Prostate gland (tissue), 2 donors: ENCODE measurements around the gene ZEB2.

Experiments
- POLR2A ChIP-seq: fragments of 450-650 bp; IDR thresholded peaks from one replicate; pipeline ENCODE4 v1.6.1; 2016; ENCODE audit warnings: antibody characterized with exemption, mild to moderate bottlenecking
- POLR2AphosphoS5 ChIP-seq: sonication (generic); formaldehyde crosslinking; IDR thresholded peaks from one replicate; pipeline ENCODE4 v1.6.1; 2017; ENCODE audit warnings: antibody characterized with exemption
- TF ChIP-seq, protein P1 (sequence below), 4 experiments: fragments of 200-600 bp in 2 of 4; fragments of 450-650 bp in 2 of 4; sonication (generic) in 2 of 4; IDR thresholded peaks; 1 replicate in 3 of 4; 2 replicates in 1 of 4; pipeline ENCODE4 v1.5.1; 2016 to 2019; ENCODE audit warnings: antibody characterized with exemption in 4 of 4, mild to moderate bottlenecking in 2 of 4, moderate library complexity in 2 of 4

DNA sequence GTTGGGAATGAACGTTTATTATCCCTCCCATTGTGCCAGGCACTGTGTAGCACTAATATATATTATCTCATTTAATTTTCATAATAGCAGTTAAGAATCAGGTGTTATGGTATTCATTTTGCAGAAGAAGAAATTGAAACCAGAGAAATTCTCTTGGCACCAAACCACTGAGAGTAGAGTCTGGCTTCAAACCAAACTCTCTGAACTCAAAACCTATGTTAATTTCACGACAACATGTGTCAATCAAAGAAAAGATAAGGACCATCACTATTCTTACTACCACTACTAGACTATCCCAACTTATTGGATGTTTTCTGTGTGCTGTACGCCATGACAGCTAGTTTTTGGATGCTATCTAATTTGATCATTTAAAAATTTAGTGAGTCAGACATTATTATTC is 24.1 kb upstream of the ZEB2 start:
- TF ChIP-seq POLR2A (no peak), POLR2AphosphoS5 (no peak)
- TF ChIP-seq, protein P1, sequence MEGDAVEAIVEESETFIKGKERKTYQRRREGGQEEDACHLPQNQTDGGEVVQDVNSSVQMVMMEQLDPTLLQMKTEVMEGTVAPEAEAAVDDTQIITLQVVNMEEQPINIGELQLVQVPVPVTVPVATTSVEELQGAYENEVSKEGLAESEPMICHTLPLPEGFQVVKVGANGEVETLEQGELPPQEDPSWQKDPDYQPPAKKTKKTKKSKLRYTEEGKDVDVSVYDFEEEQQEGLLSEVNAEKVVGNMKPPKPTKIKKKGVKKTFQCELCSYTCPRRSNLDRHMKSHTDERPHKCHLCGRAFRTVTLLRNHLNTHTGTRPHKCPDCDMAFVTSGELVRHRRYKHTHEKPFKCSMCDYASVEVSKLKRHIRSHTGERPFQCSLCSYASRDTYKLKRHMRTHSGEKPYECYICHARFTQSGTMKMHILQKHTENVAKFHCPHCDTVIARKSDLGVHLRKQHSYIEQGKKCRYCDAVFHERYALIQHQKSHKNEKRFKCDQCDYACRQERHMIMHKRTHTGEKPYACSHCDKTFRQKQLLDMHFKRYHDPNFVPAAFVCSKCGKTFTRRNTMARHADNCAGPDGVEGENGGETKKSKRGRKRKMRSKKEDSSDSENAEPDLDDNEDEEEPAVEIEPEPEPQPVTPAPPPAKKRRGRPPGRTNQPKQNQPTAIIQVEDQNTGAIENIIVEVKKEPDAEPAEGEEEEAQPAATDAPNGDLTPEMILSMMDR (IDR thresholded peaks at IDR 0.05): no peak
